GM19395 (cell line): Measurements from ENCODE around the gene EXOSC5.
"Not testable (repeated sequence)": the region's sequence is repeated elsewhere in the genome, so short reads cannot be mapped to it uniquely, and the experiment has no call there.

Experiments
- ATAC-seq: cut with Tn5 transposase; IDR thresholded peaks from one replicate; pipeline ENCODE4 v1.9.1; 2021; ENCODE audit warnings: mild to moderate bottlenecking, moderate library complexity; ENCODE audit not compliant: unreplicated experiment

The EXOSC5 gene

GRCh38 chr19:41351339-41352245, 45.6 kb downstream of the EXOSC5 start:
- peak; percentile 37 for ATAC-seq

- no peak for ATAC-seq
Observed at GRCh38 chr19:41350735-41351338, 46.3 kb downstream of the EXOSC5 start.

GRCh38 chr19:41346916-41347315, 50.2 kb downstream of the EXOSC5 start:
- not testable (repeated sequence) for ATAC-seq

GRCh38 chr19:41344162-41344561, 53.0 kb downstream of the EXOSC5 start:
- ATAC-seq = no peak

GRCh38 chr19:41341669-41342490, 55.3 kb downstream of the EXOSC5 start:
- no peak for ATAC-seq

- ATAC-seq = no peak
Observed at GRCh38 chr19:41339936-41340335, 57.2 kb downstream of the EXOSC5 start.
